ENCODE measurements around the gene PLA2G2F.

DNA sequence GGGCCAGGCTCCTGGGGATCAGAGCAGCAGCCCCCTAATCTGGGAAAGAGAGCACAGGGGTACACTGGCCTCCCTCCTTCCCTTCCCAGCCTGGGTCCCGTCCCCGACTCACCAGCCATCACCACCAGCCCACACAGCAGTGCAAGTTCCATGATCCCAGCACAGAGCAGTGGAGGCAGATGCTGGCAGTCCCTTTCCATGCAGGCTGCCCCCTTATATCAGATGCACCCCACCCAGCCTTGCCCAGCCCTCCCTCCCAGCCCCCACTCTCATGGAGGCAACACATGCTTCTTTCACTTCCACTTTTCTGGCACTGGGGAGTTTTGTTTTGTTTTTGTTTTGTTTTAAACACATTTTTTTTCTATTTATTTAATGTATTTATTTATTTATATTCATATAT, 19.8 kb upstream of the PLA2G2F start, which contains the start of gene PLA2G2D:
- TF ChIP-seq POLR2A (IDR thresholded peaks at IDR 0.05; ENCODE audit: low read length) (no peak), GATA1 (IDR thresholded peaks at IDR 0.05; ENCODE audit: low read depth, low read length) (no peak)

All from erythroblast (primary cell).